SK-N-SH (cell line): ENCODE data around the gene CHD6. TPM values are rescaled to one million over a fixed set of nuclear protein-coding genes. Genes with fewer than 3 reads are reported as not detected.

Experiments used
- CTCF ChIA-PET: fragments of 300-600, 350-600 bp; formaldehyde crosslinking; extraction: SDS; loops from one replicate; lab custom pipeline; 2021; lab: Yijun Ruan, JAX
- POLR2A ChIA-PET: fragments of 350-600 bp; sonication (Branson Sonifier 250); formaldehyde crosslinking; extraction: SDS; loops from one replicate; lab custom pipeline; 2020; ENCODE audit warnings: antibody characterized with exemption, inconsistent platforms; lab: Yijun Ruan, JAX
- DNase-seq: peaks from one replicate; pipeline ENCODE4 v3.0.0; 2012
- H2AFZ ChIP-seq: fragments of 200-600 bp; sonication (generic); 2 replicates; pipeline ENCODE4 v1.8.1; 2016; ENCODE audit warnings: antibody characterized with exemption, mild to moderate bottlenecking, low read depth
- H3F3A ChIP-seq: fragments of 200-600 bp; sonication (generic); replicated peaks from 2 replicates; pipeline ENCODE3; 2016; ENCODE audit warnings: antibody characterized with exemption, mild to moderate bottlenecking; ENCODE audit not compliant: insufficient read depth
- H3K27ac ChIP-seq, 2 experiments: fragments of 200-500 bp in 1 of 2; fragments of 200-600 bp in 1 of 2; sonication (Bioruptor generic) in 1 of 2; sonication (generic), shearing (Covaris generic) in 1 of 2; 2 replicates each; pipeline versions ENCODE4 v1.5.1 to v1.6.1; 2014 to 2016; ENCODE audit warnings: low read depth in 2 of 2, inconsistent platforms in 1 of 2, low read length in 1 of 2, mild to moderate bottlenecking in 1 of 2, mixed read lengths in 1 of 2
- H3K27me3 ChIP-seq: fragments of 200-600 bp; sonication (generic), shearing (Covaris generic); 2 replicates; pipeline ENCODE4 v1.6.1; 2016; ENCODE audit warnings: mixed run types; ENCODE audit not compliant: insufficient read depth
- H3K36me3 ChIP-seq, 2 experiments: fragments of 200-500 bp in 1 of 2; fragments of 200-600 bp in 1 of 2; sonication (Bioruptor generic) in 1 of 2; sonication (generic) in 1 of 2; replicated peaks in 1 of 2; 2 replicates each; pipeline versions ENCODE3 to v1.5.1; 2014 to 2016; ENCODE audit warnings: low read length in 1 of 2, mild to moderate bottlenecking in 1 of 2; ENCODE audit not compliant: insufficient read depth in 2 of 2, control insufficient read depth in 1 of 2
- H3K4me1 ChIP-seq, 2 experiments: fragments of 200-500 bp in 1 of 2; fragments of 200-600 bp in 1 of 2; sonication (Bioruptor generic) in 1 of 2; sonication (generic), shearing (Covaris generic) in 1 of 2; 2 replicates each; pipeline versions ENCODE4 v1.5.1 to v1.6.1; 2014 to 2016; ENCODE audit warnings: low read depth in 1 of 2, low read length in 1 of 2, mixed run types in 1 of 2; ENCODE audit not compliant: insufficient read depth in 2 of 2, control insufficient read depth in 1 of 2
- H3K4me2 ChIP-seq: fragments of 200-600 bp; sonication (generic), shearing (Covaris generic); 2 replicates; pipeline ENCODE4 v1.6.1; 2017; ENCODE audit warnings: mixed run types
- H3K4me3 ChIP-seq, 2 experiments: fragments of 200-500 bp in 1 of 2; fragments of 200-600 bp in 1 of 2; sonication (Bioruptor generic) in 1 of 2; sonication (generic), shearing (Covaris generic) in 1 of 2; 2 replicates each; pipeline versions ENCODE4 v1.5.1 to v1.8.1; 2014 to 2016; ENCODE audit warnings: low read depth in 2 of 2, inconsistent platforms in 1 of 2, low read length in 1 of 2, mild to moderate bottlenecking in 1 of 2, mixed read lengths in 1 of 2, moderate library complexity in 1 of 2
- H3K79me2 ChIP-seq: fragments of 200-600 bp; sonication (generic); 2 replicates; pipeline ENCODE4 v1.8.1; 2017; ENCODE audit warnings: mild to moderate bottlenecking; ENCODE audit not compliant: insufficient read depth
- H3K9ac ChIP-seq: fragments of 200-600 bp; sonication (generic); 2 replicates; pipeline ENCODE4 v1.6.1; 2017; ENCODE audit warnings: mixed run types
- H3K9me2 ChIP-seq: fragments of 200-600 bp; sonication (generic); 2 replicates; pipeline ENCODE4 v1.6.1; 2017; ENCODE audit warnings: mixed run types
- H3K9me3 ChIP-seq: fragments of 200-600 bp; sonication (generic); 2 replicates; pipeline ENCODE4 v1.6.1; 2017; ENCODE audit warnings: mixed run types, mild to moderate bottlenecking, moderate library complexity
- H4K20me1 ChIP-seq: fragments of 200-600 bp; sonication (generic); 2 replicates; pipeline ENCODE4 v1.6.1; 2017; ENCODE audit warnings: mild to moderate bottlenecking, mixed run types; ENCODE audit not compliant: insufficient read depth
- EP300 ChIP-seq, 2 experiments: IDR thresholded peaks; 2 replicates each; pipeline versions ENCODE4 v1.4.0 to v1.6.1; 2012; ENCODE audit warnings: borderline replicate concordance in 1 of 2, low read depth in 1 of 2, low read length in 1 of 2
- JUND ChIP-seq: IDR thresholded peaks from 2 replicates; pipeline ENCODE4 v1.4.0; 2012
- MAX ChIP-seq: IDR thresholded peaks from 2 replicates; pipeline ENCODE4 v1.4.0; 2012; ENCODE audit warnings: low read depth
- MEF2A ChIP-seq: IDR thresholded peaks from 2 replicates; pipeline ENCODE4 v1.4.0; 2012; ENCODE audit warnings: low read depth, borderline replicate concordance
- NRF1 ChIP-seq: IDR thresholded peaks from 2 replicates; pipeline ENCODE4 v1.6.1; 2012; ENCODE audit warnings: low read depth, mild to moderate bottlenecking, low read length
- PBX3 ChIP-seq: IDR thresholded peaks from 2 replicates; pipeline ENCODE4; 2012
- REST ChIP-seq: IDR thresholded peaks from 2 replicates; pipeline ENCODE4 v1.6.1; 2012; ENCODE audit warnings: mild to moderate bottlenecking, low read depth, low read length, moderate library complexity
- RXRA ChIP-seq: IDR thresholded peaks from 2 replicates; pipeline ENCODE4 v1.4.0; 2012; ENCODE audit warnings: low read depth, mild to moderate bottlenecking, borderline replicate concordance
- SMC3 ChIP-seq: IDR thresholded peaks from 2 replicates; pipeline ENCODE4 v1.6.1; 2012; ENCODE audit warnings: low read depth, low read length, improper control_type of control experiment
- TAF1 ChIP-seq: IDR thresholded peaks from 2 replicates; pipeline ENCODE4 v1.6.1; 2012; ENCODE audit warnings: low read depth, mild to moderate bottlenecking, low read length, moderate library complexity, borderline replicate concordance
- USF1 ChIP-seq: IDR thresholded peaks from 2 replicates; pipeline ENCODE4 v1.4.0; 2012; ENCODE audit warnings: low read depth, borderline replicate concordance
- YY1 ChIP-seq: IDR thresholded peaks from 2 replicates; pipeline ENCODE4 v1.4.0; 2012; ENCODE audit warnings: low read depth, mild to moderate bottlenecking
- WGBS: methylation state at CpG from one replicate; pipeline ENCODE4 v1.1.6; 2017; ENCODE audit warnings: low lambda C conversion rate; 5-methylcytosine and 5-hydroxymethylcytosine counted together
- polyA plus RNA-seq, 3 experiments: library from polyadenylated mRNA; depleted of rRNA; stranded (reverse); fragments of >200 nt; gene quantifications; 2 replicates each; pipeline ENCODE4 v1.2.3, GENCODE V29; 2012

The CHD6 gene
- polyA plus RNA-seq, 1 of the 3 experiments (the other 2 are of a cell fraction): 7.1 TPM

GRCh38 chr20:41604002-41604401, 14.2 kb downstream of the CHD6 start:
- CTCF ChIA-PET: no interaction called here
- TF ChIP-seq USF1 (no peak), TAF1 (no peak), PBX3 (no peak), NRF1 (no peak), RXRA (no peak)
- no peak overlapping the region for H3K4me2 ChIP-seq

GRCh38 chr20:41601742-41602141, 16.4 kb downstream of the CHD6 start:
- H3K27ac ChIP-seq: no peak overlapping the region
- H4K20me1 ChIP-seq: peaks cover 56% of the 10 kb centered on the region
- H3K9me3 ChIP-seq: peaks cover 11% of the 10 kb centered on the region; the same call in 1 of the 2 replicates
- no peak overlapping the region for H3K4me3 ChIP-seq
- H3K4me1 ChIP-seq: no peaks in the 10 kb centered on the region
- no peaks in the 10 kb centered on the region for H3K9me2 ChIP-seq
- ChIA-PET POLR2A (no interaction called here), CTCF (no interaction called here)
- peaks cover 0 to 11% of the 10 kb centered on the region in 2 experiments for H3K36me3 ChIP-seq
- no peak for TF ChIP-seq EP300 (IDR thresholded peaks at IDR 0.05; ENCODE audit: borderline replicate concordance in 1 of 2, low read depth in 1 of 2, low read length in 1 of 2)
- no peaks in the 10 kb centered on the region for H3K27me3 ChIP-seq
- H3F3A ChIP-seq: peaks cover 11% of the 10 kb centered on the region
- no peak overlapping the region for H2AFZ ChIP-seq
- H3K9ac ChIP-seq: no peak overlapping the region
- no peak for DNase-seq
- peaks cover 100% of the 10 kb centered on the region for H3K79me2 ChIP-seq
- H3K4me2 ChIP-seq: no peak overlapping the region
- WGBS: 92% methylated on average over 4 of the region's 4 CpGs

More at GRCh38 chr20:41604002-41604401, 14.2 kb downstream of the CHD6 start:
- peaks cover 0 to 7% of the 10 kb centered on the region in 2 experiments for H3K36me3 ChIP-seq
- no peaks in the 10 kb centered on the region for H3K4me1 ChIP-seq
- H3K27ac ChIP-seq: no peak overlapping the region
- WGBS: 92% methylated on average over 1 of the region's 1 CpG
- DNase-seq: no peak
- no peak overlapping the region for H3K4me3 ChIP-seq
- POLR2A ChIA-PET: no interaction called here
- no peaks in the 10 kb centered on the region for H3K27me3 ChIP-seq
- H2AFZ ChIP-seq: no peak overlapping the region
- peaks cover 72% of the 10 kb centered on the region for H4K20me1 ChIP-seq
- H3K9me3 ChIP-seq: peaks cover 11% of the 10 kb centered on the region; the same call in 1 of the 2 replicates
- H3K9me2 ChIP-seq: no peaks in the 10 kb centered on the region
- H3K9ac ChIP-seq: no peak overlapping the region
- peaks cover 11% of the 10 kb centered on the region for H3F3A ChIP-seq
- H3K79me2 ChIP-seq: peaks cover 100% of the 10 kb centered on the region

- POLR2A ChIA-PET: no interaction called here
- peaks cover 100% of the 10 kb centered on the region for H3K79me2 ChIP-seq
- DNase-seq: no peak
- H4K20me1 ChIP-seq: peaks cover 52% of the 10 kb centered on the region
- no peaks in the 10 kb centered on the region for H3K27me3 ChIP-seq
- peaks cover 11% of the 10 kb centered on the region for H3F3A ChIP-seq
- no peaks in the 10 kb centered on the region for H3K9me2 ChIP-seq
- H3K36me3 ChIP-seq: peaks cover 0 to 11% of the 10 kb centered on the region in 2 experiments
- no peak overlapping the region for H3K27ac ChIP-seq
- H3K4me3 ChIP-seq: no peak overlapping the region; a peak in 1 of 4 replicates
- no peak overlapping the region for H2AFZ ChIP-seq
- no peaks in the 10 kb centered on the region for H3K4me1 ChIP-seq
- CTCF ChIA-PET: no interaction called here
- peaks cover 11% of the 10 kb centered on the region; the same call in 1 of the 2 replicates for H3K9me3 ChIP-seq
- H3K9ac ChIP-seq: no peak overlapping the region
- no peak overlapping the region for H3K4me2 ChIP-seq
- WGBS: 96% methylated on average over 3 of the region's 3 CpGs
- TF ChIP-seq EP300 (IDR thresholded peaks at IDR 0.05; ENCODE audit: borderline replicate concordance in 1 of 2, low read depth in 1 of 2, low read length in 1 of 2) (no peak), SMC3 (no peak), JUND (no peak), TAF1 (no peak), MAX (no peak), YY1 (no peak), REST (no peak), MEF2A (no peak)
These were observed 17.1 kb downstream of the CHD6 start for GRCh38 chr20:41600926-41601631.
